ENCODE data around the gene DUSP9.

DUSP9 gene

GRCh38 chrX:153638041-153638371, 9.0 kb upstream of the DUSP9 start:
- TF ChIP-seq, protein P1, sequence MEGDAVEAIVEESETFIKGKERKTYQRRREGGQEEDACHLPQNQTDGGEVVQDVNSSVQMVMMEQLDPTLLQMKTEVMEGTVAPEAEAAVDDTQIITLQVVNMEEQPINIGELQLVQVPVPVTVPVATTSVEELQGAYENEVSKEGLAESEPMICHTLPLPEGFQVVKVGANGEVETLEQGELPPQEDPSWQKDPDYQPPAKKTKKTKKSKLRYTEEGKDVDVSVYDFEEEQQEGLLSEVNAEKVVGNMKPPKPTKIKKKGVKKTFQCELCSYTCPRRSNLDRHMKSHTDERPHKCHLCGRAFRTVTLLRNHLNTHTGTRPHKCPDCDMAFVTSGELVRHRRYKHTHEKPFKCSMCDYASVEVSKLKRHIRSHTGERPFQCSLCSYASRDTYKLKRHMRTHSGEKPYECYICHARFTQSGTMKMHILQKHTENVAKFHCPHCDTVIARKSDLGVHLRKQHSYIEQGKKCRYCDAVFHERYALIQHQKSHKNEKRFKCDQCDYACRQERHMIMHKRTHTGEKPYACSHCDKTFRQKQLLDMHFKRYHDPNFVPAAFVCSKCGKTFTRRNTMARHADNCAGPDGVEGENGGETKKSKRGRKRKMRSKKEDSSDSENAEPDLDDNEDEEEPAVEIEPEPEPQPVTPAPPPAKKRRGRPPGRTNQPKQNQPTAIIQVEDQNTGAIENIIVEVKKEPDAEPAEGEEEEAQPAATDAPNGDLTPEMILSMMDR (IDR thresholded peaks at IDR 0.05): no peak
- no peak overlapping the region for H3K27ac ChIP-seq
- DNase-seq: no peak
- no peak overlapping the region for H3K4me3 ChIP-seq
- H3K9me3 ChIP-seq: no peaks in the 10 kb centered on the region
- H3K27me3 ChIP-seq: peaks cover 0 to 22% of the 10 kb centered on the region in 2 donors
- peaks cover 0 to 16% (median 7%) of the 10 kb centered on the region in 4 donors for H3K4me1 ChIP-seq
- intact Hi-C loops (cut with DNase I; ENCODE audit: low total_unique reads): no loop called here
- no peaks in the 10 kb centered on the region for H3K36me3 ChIP-seq

DNA sequence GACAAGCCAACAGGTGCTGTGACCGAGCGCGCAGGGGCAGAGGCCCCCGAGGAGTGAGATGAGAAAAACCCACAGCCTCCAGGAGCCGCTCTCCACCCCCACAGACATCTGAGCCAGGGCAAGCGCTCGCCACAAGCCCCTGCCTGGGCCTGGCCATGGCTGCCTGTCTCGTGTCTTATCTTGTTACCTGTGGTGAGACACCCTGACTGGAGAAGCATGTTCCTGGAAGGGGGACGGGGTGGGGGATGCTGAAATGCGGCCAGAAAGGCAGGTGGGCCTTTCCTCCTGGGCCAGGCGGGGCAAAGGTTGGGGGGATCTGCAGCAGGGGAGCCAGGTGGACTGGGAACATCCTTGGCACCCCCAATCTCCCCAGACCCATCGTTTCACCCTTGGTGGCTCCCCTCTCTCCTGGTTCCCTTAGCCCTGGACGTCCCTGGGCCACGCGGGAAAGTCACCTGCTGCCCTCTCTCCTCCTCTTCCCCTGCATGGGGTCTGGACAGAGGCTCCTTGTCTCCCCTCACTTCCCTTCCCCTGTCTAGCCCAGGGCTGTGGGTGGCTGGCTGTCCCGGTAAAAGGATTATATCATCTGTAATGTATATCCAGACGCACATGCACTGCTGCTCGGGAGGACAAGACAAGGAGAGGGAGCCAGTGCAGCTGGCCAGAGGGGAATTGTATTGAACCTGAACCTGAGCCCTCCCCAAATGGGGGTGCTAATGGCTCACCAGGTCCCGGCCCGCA, 8.4 kb upstream of the DUSP9 start:
- intact Hi-C loops (cut with DNase I; ENCODE audit: low total_unique reads): no loop called here
- TF ChIP-seq, protein P1 (IDR thresholded peaks at IDR 0.05): no peak
- no peaks in the 10 kb centered on the region for H3K36me3 ChIP-seq
- peaks cover 0 to 28% of the 10 kb centered on the region in 2 donors for H3K27me3 ChIP-seq
- H3K9me3 ChIP-seq: no peaks in the 10 kb centered on the region
- DNase-seq: no peak
- H3K4me1 ChIP-seq: peaks cover 0 to 22% (median 11%) of the 10 kb centered on the region in 4 donors
- no peak overlapping the region for H3K4me3 ChIP-seq
- H3K27ac ChIP-seq: no peak overlapping the region

GRCh38 chrX:153639177-153640044, 7.6 kb upstream of the DUSP9 start:
- Histone ChIP-seq H3K4me3 (no peak overlapping the region), H3K27me3 (peaks cover 0 to 29% of the 10 kb centered on the region in 2 donors), H3K27ac (no peak overlapping the region), H3K9me3 (no peaks in the 10 kb centered on the region), H3K36me3 (no peaks in the 10 kb centered on the region), H3K4me1 (peaks cover 0 to 27% (median 15%) of the 10 kb centered on the region in 4 donors)
- no peak for DNase-seq
- intact Hi-C loops (cut with DNase I; ENCODE audit: low total_unique reads): no loop called here
- TF ChIP-seq, protein P1 (IDR thresholded peaks at IDR 0.05): no peak

DNA sequence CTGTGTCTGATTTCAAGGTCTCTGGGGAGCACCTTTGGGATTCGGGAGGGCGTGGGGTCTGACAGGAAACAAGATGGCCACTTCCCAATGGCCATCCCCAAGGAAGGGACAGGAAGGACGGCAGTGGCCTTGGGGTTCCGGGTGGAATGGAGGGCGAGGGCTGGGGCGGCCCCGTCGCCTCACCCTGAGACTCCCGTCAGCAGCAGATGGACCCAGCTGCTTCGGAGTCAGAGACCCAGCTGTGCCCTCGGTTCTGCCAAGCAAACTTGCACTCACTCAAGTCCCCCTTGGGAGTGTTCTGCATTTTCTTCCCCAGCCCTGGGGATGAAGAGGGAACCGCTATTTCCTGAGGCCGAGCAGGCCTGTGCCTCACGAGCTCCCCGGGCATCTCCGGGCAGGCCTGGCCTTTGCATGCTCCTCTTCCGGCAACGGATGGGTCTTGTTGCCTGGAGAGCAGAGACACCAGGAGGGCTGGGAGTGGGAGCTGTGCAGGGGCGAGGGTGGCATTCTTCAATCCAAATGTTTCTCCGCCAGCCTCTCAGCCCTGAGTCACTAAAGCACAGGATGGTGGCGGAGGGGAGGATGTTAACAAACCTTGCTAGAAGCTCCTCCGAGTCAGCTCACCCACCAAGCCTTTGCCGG, 6.8 kb upstream of the DUSP9 start:
- intact Hi-C loops (cut with DNase I; ENCODE audit: low total_unique reads): no loop called here

More for the DNA sequence above, 6.8 kb upstream of the DUSP9 start:
- TF ChIP-seq, protein P1 (IDR thresholded peaks at IDR 0.05): no peak
- no peaks in the 10 kb centered on the region for H3K36me3 ChIP-seq
- H3K4me3 ChIP-seq: no peak overlapping the region
- H3K9me3 ChIP-seq: no peaks in the 10 kb centered on the region
- H3K27me3 ChIP-seq: peaks cover 0 to 36% of the 10 kb centered on the region in 2 donors
- no peak for DNase-seq
- peaks cover 0 to 31% (median 16%) of the 10 kb centered on the region in 4 donors for H3K4me1 ChIP-seq
- no peak overlapping the region for H3K27ac ChIP-seq

Measured in tibial artery (tissue), 4 donors.